Measurements from ENCODE around the gene ATP8B4.

Gene ATP8B4

DNA sequence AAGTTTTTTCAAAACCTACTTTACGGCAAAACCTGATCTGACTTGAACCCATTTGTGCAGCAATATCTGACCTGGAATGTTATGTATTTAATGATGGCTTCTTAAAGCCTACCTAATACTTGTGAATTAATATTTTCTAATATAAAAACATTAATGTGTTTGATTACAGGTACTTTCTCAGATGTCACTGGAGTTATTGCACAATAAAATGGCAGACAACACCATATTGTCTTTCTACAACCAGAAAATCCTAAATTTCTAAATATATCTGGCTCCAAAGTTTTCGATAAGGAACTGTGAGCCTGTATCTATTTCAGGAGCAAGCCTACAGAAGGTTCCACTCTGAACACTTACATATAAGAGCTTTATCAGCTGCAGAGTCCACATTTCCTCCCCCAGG, 184.5 kb downstream of the ATP8B4 start:
- no peak for DNase-seq (ENCODE audit: low read depth, low spot score)

DNA sequence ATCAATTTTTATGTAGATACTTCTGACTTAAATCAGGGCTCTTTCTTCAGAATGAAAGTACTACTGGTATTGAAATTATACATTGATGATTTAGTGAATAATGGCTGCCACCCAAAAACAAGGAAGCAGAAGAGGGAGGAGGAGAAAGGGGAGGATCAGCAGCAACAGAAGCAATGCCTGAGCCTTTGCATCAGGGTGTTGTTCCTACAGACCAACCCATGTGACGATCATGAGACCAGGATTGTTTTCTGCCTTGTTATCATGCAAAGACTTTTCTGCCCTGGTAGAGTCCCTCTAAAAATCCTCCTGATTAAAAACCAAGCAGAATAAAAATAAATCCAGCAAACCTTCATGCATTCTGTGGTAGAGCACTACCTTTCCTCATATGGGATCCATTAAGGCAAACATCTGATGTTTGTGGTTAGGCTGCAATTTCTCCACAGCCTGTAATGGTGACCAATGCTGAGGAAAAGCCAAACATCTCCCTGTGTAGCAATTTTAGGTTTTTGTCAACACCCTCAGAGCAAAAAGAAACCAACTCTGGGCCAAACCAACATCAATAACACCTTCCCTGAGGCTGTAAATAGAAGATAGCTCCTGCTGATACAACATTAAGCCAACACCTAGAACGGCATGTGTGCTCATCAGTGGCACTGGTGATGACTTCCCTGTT, 191.7 kb downstream of the ATP8B4 start:
- DNase-seq (ENCODE audit: low read depth, low spot score): no peak

DNA sequence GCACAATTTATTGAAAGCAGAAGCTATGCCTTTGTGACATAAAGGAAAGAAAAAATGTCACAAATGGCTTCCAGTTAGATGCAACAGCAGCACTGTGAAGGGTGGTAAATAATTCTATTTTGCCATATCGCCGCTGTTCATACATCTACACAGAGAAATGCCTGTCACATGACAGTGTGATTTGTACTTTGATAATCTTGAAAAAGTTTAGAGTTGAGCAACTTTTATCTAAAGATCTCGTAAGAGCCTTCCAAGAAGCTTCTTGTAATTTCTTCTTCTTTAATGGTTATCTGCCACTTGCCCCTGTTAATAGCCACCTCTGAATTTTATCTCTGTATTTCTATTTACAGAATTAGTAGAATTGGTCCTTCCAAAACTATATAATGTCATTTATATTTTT, 192.3 kb downstream of the ATP8B4 start:
- no peak for DNase-seq (ENCODE audit: low read depth, low spot score)

DNA sequence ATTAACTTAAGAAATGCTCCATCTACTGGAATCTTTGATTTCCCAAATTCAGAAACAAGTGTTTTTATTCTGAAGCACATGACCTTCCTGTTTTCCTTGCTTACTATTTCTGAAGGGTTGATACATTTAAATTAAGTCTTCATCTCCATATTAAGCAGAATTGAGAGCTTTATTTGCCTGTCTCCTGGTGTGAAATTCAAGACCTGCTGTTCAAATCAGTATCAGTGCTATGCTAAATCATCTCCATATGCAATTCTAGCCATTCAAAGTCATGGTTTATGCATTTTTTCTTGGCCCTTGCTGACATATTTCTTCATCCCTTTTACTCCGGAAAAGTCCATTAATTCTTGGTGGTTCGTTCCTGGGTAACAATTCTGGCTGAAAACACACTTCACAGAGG, 195.4 kb downstream of the ATP8B4 start:
- DNase-seq (ENCODE audit: low read depth, low spot score): no peak

DNA sequence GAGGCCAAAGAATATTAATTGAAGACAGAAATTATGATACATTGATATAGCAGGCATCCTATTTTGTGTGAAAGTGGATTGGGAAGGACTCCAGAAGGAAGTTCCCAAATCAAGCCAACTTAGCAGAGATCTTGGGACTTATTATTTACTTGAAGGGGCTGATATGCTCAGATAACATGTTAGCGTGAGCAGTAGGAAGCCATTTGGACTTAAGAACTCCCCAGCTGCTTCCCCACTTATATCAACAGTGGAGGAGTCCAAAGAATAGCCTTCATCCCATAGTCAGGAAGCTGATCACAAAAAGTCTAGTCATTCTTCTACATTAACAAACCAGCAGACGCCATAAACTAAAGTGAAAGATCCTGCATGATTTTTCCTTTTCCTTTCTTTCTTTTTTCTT, 200.0 kb downstream of the ATP8B4 start:
- DNase-seq (ENCODE audit: low read depth, low spot score): no peak

DNA sequence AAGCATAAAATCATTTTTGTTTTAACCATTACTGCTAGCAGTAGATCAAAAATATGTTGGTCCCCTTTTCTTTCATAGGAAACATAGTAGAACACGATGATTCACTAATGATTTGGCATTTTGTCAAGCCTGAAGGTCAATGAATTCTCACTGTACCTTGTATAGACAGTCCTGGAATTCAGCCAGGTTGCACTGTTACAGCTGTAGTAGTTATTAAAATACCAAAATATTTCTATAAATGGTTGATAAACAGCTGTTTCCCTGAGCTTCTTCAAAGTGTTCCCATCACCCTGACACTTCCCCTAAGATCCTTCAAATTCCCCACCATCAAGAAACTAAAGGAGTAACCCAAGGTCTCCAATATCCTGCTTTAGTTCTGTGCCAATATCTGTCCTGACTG, 200.9 kb downstream of the ATP8B4 start:
- DNase-seq (ENCODE audit: low read depth, low spot score): no peak

DNA sequence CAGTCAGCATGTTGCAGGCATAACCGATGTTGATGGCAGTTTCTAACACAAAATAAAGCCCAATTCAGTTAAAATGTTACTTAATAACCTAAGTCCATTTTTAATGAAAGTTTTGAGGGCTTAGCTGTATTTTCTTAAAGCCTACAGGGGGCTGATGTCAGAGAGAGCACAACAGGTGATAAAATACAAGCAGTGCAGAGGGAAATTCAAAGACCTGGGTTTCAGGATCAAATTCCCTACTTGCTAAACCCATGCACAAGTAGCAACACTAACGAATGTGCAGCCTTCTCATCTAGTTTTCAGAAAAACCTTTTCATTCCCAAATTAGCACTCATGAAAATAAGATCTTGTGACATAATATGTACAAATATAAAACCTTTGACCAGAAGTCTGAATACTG, 202.0 kb downstream of the ATP8B4 start:
- no peak for DNase-seq (ENCODE audit: low read depth, low spot score)

DNA sequence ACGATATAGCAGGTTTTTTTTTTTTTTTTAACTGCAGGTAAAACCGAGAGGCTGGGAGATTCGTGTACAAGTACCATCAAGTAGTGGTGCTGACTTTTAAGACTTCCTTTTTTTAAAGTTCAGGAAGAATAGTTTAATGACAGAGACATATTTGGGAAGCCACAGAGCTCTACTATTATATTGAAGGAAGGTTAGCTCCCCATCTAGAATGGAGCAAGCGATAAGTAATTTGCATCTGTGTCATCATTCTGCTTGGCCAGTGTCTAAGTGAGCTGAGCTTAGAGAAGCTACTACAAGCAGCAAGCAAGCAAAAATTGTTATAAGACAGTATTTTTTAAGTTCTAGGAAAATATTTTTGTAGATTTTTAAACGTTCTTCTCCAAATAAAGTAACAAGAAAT, 203.2 kb downstream of the ATP8B4 start:
- DNase-seq (ENCODE audit: low read depth, low spot score): no peak

DNA sequence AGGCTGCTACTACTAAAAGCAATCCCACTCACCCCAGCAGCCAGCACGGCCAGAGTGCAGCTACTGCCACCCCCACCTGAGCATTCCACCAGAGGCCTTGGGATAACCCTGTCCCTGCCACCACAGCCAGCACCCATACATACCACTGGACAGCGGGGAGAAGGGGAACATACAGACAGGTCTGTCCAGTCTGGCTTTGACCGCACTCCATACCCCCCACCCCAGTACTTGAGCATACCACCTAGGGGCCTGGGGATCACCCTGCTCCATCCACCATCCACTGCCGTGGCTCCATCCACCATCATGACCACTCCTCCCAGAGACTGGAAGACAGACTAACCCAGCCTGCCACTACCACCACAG, 210.1 kb downstream of the ATP8B4 start:
- DNase-seq (ENCODE audit: low read depth, low spot score): no peak

DNA sequence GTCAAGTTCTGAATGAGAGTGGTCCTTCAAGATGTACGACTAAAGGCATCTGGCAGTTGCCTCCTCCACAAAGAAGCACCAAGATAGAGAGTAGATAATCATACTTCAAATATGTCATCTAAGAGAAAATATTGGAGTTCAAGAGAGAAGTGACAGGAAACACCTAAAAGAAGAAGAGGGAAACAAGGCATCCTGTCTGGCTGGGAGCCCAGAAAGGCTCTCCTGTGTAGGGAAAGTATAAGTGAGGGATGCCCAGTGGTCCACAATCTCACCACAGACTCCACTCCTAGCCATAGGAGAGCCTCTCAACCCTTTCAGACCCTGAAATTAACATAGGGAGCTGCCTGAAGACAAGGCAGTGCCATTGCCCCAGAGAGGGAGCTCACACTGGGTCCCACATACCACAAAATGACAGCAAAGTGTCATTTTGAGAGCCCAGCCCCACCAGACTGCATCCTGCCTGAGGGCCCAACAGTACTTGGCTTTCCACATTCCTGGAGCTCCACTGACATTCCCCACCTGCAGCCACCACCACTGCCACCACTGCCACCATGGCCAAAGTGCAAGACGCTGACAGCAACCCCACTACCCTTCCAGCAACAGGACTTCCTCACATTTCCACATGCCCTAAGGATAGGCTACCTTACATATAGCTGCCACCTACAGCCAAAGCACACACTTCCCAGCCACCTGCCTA, 210.6 kb downstream of the ATP8B4 start:
- DNase-seq (ENCODE audit: low read depth, low spot score): no peak

DNA sequence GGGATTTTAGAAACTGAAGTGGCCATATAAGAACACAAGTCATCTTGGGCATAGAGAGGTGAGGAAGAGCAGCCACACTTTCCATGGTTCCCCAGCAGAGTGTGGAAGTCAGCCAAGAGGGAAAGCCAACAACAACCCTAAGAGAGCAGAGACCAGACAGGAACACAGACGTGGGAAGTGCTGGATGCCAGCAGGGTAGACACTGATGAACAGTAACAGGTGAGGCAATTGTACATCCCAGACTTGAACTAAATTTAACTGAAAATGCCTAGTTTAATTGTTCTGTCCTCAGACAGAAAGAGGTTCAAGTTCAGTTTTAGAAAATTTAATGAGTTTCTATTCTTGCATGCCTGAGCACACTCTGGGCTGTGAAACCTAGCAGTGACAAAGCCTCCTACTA, 212.1 kb downstream of the ATP8B4 start:
- no peak for DNase-seq (ENCODE audit: low read depth, low spot score)

DNA sequence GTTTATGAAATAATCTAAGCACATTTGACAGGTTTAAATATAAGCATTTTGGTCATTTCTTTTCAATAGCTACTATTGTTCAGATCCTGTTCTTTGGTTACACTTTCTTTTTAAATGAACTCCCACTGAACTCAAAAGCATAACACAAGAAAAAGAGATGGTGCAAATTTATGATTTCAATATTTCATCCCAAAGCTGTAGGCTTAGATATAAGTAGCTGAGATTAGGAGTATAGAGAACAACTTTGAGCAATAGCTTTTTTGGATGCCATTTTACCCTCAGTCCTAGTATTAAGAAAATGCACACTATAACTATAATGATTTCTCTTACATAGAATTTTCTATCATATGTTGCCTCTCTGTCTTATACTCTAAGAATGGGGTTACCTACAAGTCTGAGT, 213.8 kb downstream of the ATP8B4 start:
- no peak for DNase-seq (ENCODE audit: low read depth, low spot score)

DNA sequence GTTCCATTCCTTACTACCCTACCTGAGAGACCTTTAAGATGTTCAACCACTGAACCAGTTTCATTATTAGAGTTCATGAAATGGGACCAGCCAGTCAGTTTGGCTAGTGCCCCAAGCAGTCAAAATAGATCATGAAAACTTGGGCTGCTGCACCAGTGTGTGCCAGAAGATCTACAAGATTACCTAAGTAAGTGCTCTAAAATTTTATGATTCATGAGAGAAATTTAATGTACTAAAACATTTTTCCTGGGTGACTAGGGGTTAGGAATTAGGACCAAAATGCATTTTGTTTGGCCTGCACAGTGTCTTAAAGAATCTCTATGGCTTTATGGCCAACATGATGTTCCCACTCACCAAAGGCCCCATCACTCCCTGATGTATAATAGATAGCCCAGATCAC, 214.7 kb downstream of the ATP8B4 start:
- DNase-seq (ENCODE audit: low read depth, low spot score): no peak

DNA sequence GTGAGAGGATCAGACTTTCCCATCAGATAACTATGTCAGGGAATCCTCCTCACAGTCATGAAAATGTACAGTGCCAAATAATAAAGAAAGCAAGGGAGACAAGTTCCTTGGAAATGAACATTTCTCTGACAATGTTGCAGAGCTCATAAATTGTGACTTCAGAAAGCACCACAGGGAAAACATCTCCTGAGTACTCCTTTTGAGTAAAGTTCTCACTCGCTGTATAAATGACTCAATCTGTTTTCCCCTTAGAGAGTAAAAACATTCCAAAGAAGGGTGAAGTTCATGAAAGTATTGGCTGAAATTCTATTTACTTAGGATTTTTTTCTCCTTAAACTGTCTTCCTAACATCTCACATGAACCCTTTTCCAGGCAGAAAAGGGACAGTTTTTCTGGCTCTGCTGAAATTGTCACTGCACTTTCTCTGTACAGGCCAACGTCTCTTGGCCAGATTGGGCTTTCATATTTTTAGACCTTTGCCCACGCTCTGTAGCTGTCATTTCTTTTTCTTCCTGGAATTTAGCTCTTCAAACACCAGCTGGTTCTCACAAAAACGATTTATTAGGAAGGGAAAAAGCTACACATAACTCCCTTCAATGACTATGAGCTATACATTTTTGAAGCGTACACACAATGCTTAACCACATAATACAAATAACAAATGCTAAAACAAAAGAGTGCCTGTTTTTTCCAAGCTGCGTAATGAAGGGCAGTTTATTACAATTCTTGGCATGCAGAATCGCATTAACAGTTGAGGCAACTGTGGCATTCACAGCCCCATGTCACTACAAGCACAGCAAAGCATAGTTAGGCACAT, 216.1 kb downstream of the ATP8B4 start:
- DNase-seq (ENCODE audit: low read depth, low spot score): no peak

DNA sequence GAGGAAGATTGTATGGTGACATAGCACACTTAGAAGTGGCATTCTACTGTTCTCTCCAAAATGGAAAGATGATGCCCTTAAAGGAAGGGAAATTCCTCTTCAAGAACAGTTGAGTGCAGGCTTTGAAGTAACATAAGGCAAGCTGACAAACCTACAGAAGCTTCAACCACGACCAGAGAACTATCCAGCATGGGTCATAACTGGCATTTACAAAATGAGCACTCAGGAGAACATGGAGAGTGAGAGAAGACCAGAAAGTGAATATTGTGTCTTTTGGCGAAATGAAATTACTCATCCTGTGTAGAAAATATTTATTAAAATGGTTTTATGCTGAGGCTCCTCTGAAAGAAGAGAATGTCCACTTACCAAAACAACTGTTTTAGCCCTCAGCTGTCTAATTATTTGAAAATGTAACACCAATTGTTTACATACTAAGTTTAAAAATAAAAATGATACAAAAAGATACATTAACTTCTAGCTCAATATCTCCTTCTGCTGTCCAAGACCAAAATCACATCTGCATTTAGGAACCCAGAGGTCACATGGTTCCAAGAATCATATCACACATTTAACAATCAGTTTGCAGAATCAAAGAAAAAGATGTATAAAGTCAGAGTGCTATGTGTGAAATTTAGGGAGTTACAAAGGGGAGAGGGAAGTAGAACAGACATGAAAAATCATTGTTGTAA, 216.9 kb downstream of the ATP8B4 start:
- DNase-seq (ENCODE audit: low read depth, low spot score): no peak

DNA sequence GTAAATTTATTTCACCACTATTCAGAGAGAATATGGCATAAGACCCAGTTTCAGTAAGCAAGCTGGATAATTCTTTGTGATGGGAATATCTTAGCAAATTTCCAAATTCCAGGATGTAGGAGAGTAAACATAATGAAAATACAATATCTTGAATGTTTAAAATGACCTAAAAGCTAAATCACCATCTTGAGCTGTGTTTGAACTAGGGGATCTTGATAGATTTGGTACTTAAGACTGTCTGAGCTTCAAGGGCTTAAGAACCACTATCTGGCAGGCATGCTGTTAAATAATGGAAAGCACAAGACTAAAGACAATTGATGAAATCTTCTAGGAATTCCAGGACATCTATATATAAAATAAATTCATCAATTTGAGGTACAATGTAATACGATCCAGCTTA, 217.7 kb downstream of the ATP8B4 start:
- no peak for DNase-seq (ENCODE audit: low read depth, low spot score)

DNA sequence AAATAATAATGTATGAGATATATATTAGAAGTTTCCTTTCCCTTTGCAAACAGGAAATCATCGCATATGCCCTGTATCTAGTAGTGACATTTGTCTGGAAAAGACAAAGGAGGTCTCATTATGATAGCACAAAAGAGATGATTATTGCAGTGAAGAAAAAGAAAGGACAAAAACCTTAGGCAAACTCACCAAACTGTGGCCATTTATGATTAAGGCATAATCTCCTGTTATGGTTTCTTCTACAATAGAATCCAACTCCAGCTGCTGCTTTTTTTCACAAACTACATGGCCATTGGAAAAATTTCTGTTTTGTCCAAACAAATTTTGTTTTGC, 218.2 kb downstream of the ATP8B4 start:
- no peak for DNase-seq (ENCODE audit: low read depth, low spot score)

DNA sequence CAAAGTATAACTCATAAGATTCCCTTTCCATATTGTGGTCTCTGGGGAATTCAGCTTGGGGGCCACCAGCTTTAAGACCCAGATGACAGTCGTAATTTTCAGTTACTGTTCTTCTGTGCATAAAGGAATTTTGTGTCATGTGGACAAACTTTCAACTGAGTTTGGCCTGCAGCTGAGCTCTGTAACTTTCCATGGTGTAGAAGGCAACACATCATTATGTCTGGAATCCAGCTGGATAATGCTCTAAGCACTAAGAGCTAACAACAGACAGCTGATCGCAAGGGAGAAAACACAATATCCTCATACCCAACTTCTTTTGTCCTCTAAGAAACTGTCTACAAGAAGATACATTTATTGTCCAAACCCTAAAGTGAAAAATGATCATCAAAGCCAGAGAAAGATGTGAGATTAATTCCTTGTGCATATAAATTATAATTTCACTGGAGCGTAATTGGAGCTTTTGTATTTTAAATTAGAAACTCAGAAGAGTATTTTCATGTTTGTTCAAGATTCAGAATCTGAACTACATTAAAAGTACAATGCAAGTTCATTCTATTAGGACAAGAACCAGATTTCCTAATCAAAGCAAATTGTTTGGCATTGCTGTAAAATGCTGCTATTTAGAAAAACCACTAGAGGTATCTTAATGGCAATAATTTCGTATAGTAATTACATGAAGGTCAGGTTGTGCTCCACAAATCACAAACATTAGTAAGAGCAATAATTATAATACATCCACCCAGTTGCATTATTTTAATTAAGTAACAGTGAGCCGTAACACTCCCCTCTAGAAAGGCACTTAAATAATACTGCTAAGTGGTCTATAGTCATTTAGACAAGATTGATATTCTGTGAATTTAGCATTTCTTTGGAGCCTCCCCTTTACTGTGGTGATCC, 218.8 kb downstream of the ATP8B4 start:
- DNase-seq (ENCODE audit: low read depth, low spot score): no peak

DNA sequence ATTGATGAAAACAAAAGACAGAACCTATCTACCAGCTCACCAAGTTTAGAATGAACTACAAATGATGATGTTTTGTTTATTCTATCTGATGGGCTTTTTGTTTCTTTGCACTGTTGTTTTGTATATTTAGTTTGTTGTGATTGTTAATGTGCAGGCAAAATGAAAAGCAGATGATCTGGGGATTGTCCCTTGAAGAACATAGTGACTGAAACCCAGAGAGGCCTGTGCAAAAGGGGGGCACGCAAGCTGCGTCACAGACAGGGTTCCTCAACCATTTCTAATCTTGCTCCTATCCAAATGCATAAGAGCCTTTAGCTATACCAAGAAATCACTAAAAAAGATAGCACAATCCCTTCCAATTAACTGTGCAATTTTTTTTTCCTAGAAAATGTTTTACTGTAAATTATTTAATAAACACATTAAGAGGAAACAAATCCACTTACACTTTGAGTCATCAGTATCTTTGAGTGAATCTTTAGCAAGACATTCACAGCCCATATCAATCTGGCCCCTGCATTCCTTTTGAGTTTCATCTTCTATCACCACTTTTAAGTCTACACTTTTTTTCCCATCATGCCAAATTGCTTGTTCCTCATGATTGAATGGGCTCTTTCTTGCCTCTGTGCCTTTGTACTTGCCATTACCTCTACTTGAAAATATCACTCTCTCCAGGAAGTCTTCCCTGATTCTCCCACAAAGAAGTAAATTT, 220.3 kb downstream of the ATP8B4 start:
- DNase-seq (ENCODE audit: low read depth, low spot score): no peak

DNA sequence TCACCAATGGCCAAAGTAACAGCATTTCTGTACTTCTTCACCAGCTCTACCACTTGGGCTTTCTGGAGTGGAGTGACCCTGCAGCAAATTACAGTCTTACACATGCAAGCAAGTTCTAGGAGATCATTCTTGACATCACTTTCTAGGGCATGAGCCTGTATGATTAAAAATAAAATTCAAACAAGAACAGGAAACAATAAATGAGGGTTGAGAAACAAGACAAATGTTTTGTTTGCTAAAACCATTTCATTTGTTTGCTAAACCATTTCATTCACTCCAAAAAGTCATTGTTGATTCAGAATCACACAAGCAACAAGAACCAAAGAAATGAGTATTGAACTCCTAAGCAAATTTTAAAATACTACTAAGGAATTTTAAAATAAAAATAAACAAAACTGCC, 220.9 kb downstream of the ATP8B4 start:
- DNase-seq (ENCODE audit: low read depth, low spot score): no peak
